Suprapubic skin (tissue), 4 donors: ENCODE measurements around the gene GADD45GIP1.

ENCODE experiments used
- CTCF ChIP-seq, 2 donors: fragments of 200-600 bp in 1 of 2; fragments of 450-650 bp in 1 of 2; sonication (generic) in 1 of 2; IDR thresholded peaks; one replicate each; pipeline ENCODE4 v1.5.1; 2016 to 2019; ENCODE audit warnings: antibody characterized with exemption in 2 of 2, mild to moderate bottlenecking in 1 of 2, moderate library complexity in 1 of 2
- EP300 ChIP-seq: sonication (generic); formaldehyde crosslinking; IDR thresholded peaks from one replicate; pipeline ENCODE4 v1.6.1; 2017; ENCODE audit warnings: antibody characterized with exemption
- POLR2AphosphoS5 ChIP-seq, 3 donors: sonication (generic); formaldehyde crosslinking; IDR thresholded peaks; one replicate each; pipeline ENCODE4 v1.6.1; 2017; ENCODE audit warnings: antibody characterized with exemption in 3 of 3

DNA sequence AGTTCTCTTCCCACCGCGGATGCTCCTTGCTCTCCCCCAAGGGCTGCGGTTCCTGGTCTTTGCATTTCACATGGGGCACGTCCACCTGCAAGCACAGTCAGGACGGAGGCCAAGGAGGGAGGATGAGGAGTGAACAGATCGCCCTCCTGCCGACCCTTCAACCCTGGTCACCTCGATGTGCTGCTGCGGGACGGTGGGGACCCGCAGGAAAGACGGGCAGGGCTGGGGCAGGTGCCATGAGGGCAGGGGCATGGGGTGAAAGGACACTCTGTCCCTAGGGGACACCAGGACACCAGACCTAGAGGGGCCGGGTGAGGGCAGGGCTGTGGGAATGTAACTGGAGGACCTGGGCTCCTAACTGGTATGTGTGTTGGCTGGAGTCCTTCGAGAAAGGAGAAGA is 38.8 kb downstream of the GADD45GIP1 start:
- no peak for TF ChIP-seq CTCF (IDR thresholded peaks at IDR 0.05)
- no peak for TF ChIP-seq EP300
- no peak for TF ChIP-seq POLR2AphosphoS5 (IDR thresholded peaks at IDR 0.05)
